ENCODE results near the gene NAPSA.

NAPSA gene

DNA sequence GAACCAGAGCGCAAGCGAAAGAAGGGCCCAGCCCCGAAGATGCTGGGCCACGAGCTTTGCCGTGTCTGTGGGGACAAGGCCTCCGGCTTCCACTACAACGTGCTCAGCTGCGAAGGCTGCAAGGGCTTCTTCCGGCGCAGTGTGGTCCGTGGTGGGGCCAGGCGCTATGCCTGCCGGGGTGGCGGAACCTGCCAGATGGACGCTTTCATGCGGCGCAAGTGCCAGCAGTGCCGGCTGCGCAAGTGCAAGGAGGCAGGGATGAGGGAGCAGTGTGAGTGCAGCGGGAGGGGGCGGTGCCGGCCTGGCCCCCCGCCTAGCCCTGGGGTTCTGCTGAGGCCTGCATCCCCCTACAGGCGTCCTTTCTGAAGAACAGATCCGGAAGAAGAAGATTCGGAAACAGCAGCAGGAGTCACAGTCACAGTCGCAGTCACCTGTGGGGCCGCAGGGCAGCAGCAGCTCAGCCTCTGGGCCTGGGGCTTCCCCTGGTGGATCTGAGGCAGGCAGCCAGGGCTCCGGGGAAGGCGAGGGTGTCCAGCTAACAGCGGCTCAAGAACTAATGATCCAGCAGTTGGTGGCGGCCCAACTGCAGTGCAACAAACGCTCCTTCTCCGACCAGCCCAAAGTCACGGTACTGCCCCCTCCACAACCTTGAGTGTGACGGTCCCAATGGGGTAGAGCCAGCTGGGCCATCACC lies 12.9 kb upstream of the NAPSA start:
- no peaks in the 10 kb centered on the region for H3K27me3 ChIP-seq (replicated peaks; ENCODE audit: control insufficient read depth, insufficient read depth, low read length, poor library complexity, severe bottlenecking)
- H3K36me3 ChIP-seq (ENCODE audit: control insufficient read depth, insufficient read depth, low read length) = peaks cover 58% of the 10 kb centered on the region
- no peak overlapping the region for H3K4me3 ChIP-seq (ENCODE audit: insufficient read depth, low read depth, low read length, poor library complexity, severe bottlenecking)
- H3K9me3 ChIP-seq (ENCODE audit: control insufficient read depth, low read length) = no peaks in the 10 kb centered on the region
- no peak for DNase-seq
- H3K27ac ChIP-seq (ENCODE audit: insufficient read depth, low read length, poor library complexity, severe bottlenecking) = no peak overlapping the region
- no peaks in the 10 kb centered on the region for H3K4me1 ChIP-seq (ENCODE audit: control insufficient read depth, insufficient read depth, low read length, poor library complexity, severe bottlenecking)

DNA sequence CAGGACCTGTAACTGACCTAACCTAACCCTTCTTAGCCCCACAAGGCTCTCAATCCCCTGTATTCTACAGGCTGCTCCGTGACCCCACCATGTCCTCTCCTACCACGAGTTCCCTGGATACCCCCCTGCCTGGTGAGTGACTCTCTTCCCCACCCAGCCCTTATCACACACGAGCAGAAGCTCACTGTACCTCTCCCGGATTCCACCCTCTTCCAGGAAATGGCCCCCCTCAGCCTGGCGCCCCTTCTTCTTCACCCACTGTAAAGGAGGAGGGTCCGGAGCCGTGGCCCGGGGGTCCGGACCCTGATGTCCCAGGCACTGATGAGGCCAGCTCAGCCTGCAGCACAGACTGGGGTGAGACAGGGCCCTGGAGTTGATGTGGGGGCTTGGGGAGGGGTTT lies 12.1 kb upstream of the NAPSA start:
- H3K36me3 ChIP-seq (ENCODE audit: control insufficient read depth, insufficient read depth, low read length) = peaks cover 53% of the 10 kb centered on the region
- H3K4me3 ChIP-seq (ENCODE audit: insufficient read depth, low read depth, low read length, poor library complexity, severe bottlenecking) = no peak overlapping the region
- H3K9me3 ChIP-seq (ENCODE audit: control insufficient read depth, low read length) = no peaks in the 10 kb centered on the region
- no peaks in the 10 kb centered on the region for H3K27me3 ChIP-seq (replicated peaks; ENCODE audit: control insufficient read depth, insufficient read depth, low read length, poor library complexity, severe bottlenecking)
- no peaks in the 10 kb centered on the region for H3K4me1 ChIP-seq (ENCODE audit: control insufficient read depth, insufficient read depth, low read length, poor library complexity, severe bottlenecking)
- H3K27ac ChIP-seq (ENCODE audit: insufficient read depth, low read length, poor library complexity, severe bottlenecking) = no peak overlapping the region
- no peak for DNase-seq

DNA sequence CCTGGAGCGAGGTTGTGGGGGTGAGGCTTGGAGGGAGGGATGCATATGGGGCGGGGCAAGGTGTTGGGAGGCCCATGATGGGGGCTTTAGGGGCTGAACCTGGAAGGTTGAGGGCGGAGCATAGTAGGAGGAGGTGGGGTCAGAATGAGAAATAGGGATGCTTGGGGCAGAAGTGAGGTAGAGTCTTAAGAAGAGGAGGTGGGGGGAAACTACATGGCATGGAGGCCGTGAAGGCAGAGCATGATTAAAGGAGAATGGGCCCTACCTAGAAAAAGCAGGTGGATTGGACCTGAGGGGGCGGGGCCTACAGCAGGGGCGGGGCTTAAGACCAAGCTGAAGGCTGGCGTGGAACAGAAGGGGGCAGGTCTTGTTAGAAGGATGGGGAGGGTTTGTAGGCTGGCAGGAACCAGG lies 11.6 kb upstream of the NAPSA start:
- H3K36me3 ChIP-seq (ENCODE audit: control insufficient read depth, insufficient read depth, low read length) = peaks cover 49% of the 10 kb centered on the region
- no peaks in the 10 kb centered on the region for H3K27me3 ChIP-seq (replicated peaks; ENCODE audit: control insufficient read depth, insufficient read depth, low read length, poor library complexity, severe bottlenecking)
- no peaks in the 10 kb centered on the region for H3K9me3 ChIP-seq (ENCODE audit: control insufficient read depth, low read length)
- H3K4me3 ChIP-seq (ENCODE audit: insufficient read depth, low read depth, low read length, poor library complexity, severe bottlenecking) = no peak overlapping the region
- peak; percentile 44 to 58 (median 55) for DNase-seq
- H3K4me1 ChIP-seq (ENCODE audit: control insufficient read depth, insufficient read depth, low read length, poor library complexity, severe bottlenecking) = no peaks in the 10 kb centered on the region
- H3K27ac ChIP-seq (ENCODE audit: insufficient read depth, low read length, poor library complexity, severe bottlenecking) = peak overlapping the region; percentile 99

- peak; percentile 89 to 92 (median 90) for DNase-seq
- H3K4me1 ChIP-seq (ENCODE audit: control insufficient read depth, insufficient read depth, low read length, poor library complexity, severe bottlenecking) = no peaks in the 10 kb centered on the region
- peak within 1 kb of the TSS; percentile 92 for H3K4me3 ChIP-seq (ENCODE audit: insufficient read depth, low read depth, low read length, poor library complexity, severe bottlenecking)
- H3K9me3 ChIP-seq (ENCODE audit: control insufficient read depth, low read length) = no peaks in the 10 kb centered on the region
- H3K27ac ChIP-seq (ENCODE audit: insufficient read depth, low read length, poor library complexity, severe bottlenecking) = peak within 1 kb of the TSS; percentile 99
- peaks cover 42% of the 10 kb centered on the region for H3K36me3 ChIP-seq (ENCODE audit: control insufficient read depth, insufficient read depth, low read length)
- H3K27me3 ChIP-seq (replicated peaks; ENCODE audit: control insufficient read depth, insufficient read depth, low read length, poor library complexity, severe bottlenecking) = no peaks in the 10 kb centered on the region
These were observed 11.0 kb upstream of the NAPSA start, which contains the start of gene NR1H2 for GRCh38 chr19:50376166-50377050. TSS of gene NR1H2 (plus strand) at chr19:50376457. CDS start at chr19:50377606, 1,149 bp downstream.

- no peak for DNase-seq
- no peaks in the 10 kb centered on the region for H3K36me3 ChIP-seq (ENCODE audit: control insufficient read depth, insufficient read depth, low read length)
- no peaks in the 10 kb centered on the region for H3K27me3 ChIP-seq (replicated peaks; ENCODE audit: control insufficient read depth, insufficient read depth, low read length, poor library complexity, severe bottlenecking)
- no peak overlapping the region for H3K4me3 ChIP-seq (ENCODE audit: insufficient read depth, low read depth, low read length, poor library complexity, severe bottlenecking)
- H3K27ac ChIP-seq (ENCODE audit: insufficient read depth, low read length, poor library complexity, severe bottlenecking) = no peak overlapping the region
- H3K9me3 ChIP-seq (ENCODE audit: control insufficient read depth, low read length) = no peaks in the 10 kb centered on the region
- peaks cover 8% of the 10 kb centered on the region for H3K4me1 ChIP-seq (ENCODE audit: control insufficient read depth, insufficient read depth, low read length, poor library complexity, severe bottlenecking)
These were observed 6.6 kb upstream of the NAPSA start for GRCh38 chr19:50371914-50372475.

DNA sequence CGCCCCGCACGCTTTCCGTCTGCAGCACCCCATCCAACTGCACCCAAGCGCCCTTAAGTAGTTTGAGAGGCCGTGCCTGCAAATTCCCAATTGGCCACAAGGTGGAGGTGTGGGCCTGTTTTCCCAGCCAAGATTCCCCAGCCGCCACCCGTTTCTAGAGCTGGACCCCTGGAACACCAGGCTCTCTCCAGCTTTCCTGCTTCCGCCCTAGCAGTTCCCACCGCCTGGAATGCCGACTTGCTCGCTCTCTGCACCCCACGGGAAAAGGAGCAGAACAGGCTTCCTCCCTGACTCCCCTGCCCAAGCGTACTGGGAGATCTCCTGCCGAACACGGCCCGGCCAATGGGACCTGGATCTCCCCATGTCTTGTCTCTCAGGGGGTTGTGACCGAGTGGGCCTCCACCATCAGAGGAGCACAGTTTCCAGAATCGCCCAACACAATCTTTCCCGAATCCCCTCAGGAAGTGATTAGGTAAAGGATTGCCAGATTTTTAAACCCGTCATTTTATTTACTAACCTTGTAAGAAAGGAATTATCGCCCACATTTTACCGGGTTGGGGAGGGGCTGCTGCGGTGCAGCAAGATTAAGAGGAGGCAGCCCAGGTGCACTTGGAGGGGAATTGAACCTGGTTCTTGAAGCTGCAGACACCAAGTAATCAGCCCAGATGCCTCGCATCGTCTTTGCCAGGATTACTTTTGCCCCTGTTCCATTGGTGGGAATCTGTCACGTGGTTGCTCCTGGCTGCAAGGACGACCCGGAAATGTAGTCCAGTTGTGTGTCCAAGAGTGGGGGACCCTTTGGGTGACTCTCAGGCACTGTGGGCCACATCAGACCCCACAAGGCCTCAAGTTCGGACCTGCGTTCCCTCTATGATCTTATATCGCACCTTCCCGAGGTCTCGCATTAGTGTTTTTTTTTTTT lies 3.5 kb upstream of the NAPSA start:
- DNase-seq = peak; percentile 51 to 77 (median 55)
- Histone ChIP-seq H3K4me3 (ENCODE audit: insufficient read depth, low read depth, low read length, poor library complexity, severe bottlenecking) (peak overlapping the region; percentile 68), H3K27me3 (replicated peaks; ENCODE audit: control insufficient read depth, insufficient read depth, low read length, poor library complexity, severe bottlenecking) (no peaks in the 10 kb centered on the region), H3K9me3 (ENCODE audit: control insufficient read depth, low read length) (no peaks in the 10 kb centered on the region), H3K36me3 (ENCODE audit: control insufficient read depth, insufficient read depth, low read length) (no peaks in the 10 kb centered on the region), H3K27ac (ENCODE audit: insufficient read depth, low read length, poor library complexity, severe bottlenecking) (peak overlapping the region; percentile 58), H3K4me1 (ENCODE audit: control insufficient read depth, insufficient read depth, low read length, poor library complexity, severe bottlenecking) (peaks cover 10% of the 10 kb centered on the region)

DNA sequence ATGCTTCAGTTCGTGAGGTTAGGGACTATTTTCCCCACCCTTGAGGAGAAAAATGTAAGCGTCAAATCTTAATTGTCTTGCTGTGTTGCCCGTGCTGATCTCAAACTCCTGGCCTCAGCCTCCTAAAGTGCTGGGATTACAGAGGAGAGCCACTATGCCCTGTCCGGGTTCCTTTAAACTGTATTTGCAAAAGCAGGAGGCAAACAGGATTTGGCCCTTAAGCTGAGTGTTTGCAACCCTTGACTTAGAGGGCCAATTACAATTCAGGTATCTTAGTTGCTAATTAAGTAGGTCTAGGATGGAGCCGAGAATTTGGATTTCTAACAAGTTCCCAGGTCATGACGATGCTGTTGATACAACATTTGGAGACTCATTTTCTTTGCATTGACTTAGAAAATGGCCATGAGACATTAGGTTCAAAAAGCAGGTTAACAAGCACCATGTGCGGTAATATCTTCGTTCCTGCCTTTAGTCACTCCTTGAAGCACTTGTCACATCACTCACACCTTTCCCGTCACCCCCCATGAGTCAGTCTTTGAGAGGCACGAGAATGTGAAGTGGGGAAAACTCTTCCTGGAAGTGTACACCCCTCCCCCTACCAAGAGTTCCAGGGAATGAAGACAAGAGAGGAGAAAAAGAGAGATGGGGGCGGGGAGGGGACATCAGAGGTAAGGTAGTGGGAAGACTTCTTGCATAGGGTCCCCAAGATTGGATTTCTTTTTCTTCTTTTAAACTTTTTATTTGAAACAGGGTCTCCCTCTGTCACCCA lies 2.6 kb downstream of the NAPSA start:
- no peak overlapping the region for H3K27ac ChIP-seq (ENCODE audit: insufficient read depth, low read length, poor library complexity, severe bottlenecking)
- no peak overlapping the region for H3K4me3 ChIP-seq (ENCODE audit: insufficient read depth, low read depth, low read length, poor library complexity, severe bottlenecking)
- H3K4me1 ChIP-seq (ENCODE audit: control insufficient read depth, insufficient read depth, low read length, poor library complexity, severe bottlenecking) = peaks cover 5% of the 10 kb centered on the region
- no peaks in the 10 kb centered on the region for H3K36me3 ChIP-seq (ENCODE audit: control insufficient read depth, insufficient read depth, low read length)
- no peak for DNase-seq
- no peaks in the 10 kb centered on the region for H3K9me3 ChIP-seq (ENCODE audit: control insufficient read depth, low read length)
- H3K27me3 ChIP-seq (replicated peaks; ENCODE audit: control insufficient read depth, insufficient read depth, low read length, poor library complexity, severe bottlenecking) = no peaks in the 10 kb centered on the region

- Histone ChIP-seq H3K27me3 (replicated peaks; ENCODE audit: control insufficient read depth, insufficient read depth, low read length, poor library complexity, severe bottlenecking) (no peaks in the 10 kb centered on the region), H3K36me3 (ENCODE audit: control insufficient read depth, insufficient read depth, low read length) (no peaks in the 10 kb centered on the region), H3K9me3 (ENCODE audit: control insufficient read depth, low read length) (no peaks in the 10 kb centered on the region), H3K4me3 (ENCODE audit: insufficient read depth, low read depth, low read length, poor library complexity, severe bottlenecking) (no peak overlapping the region), H3K27ac (ENCODE audit: insufficient read depth, low read length, poor library complexity, severe bottlenecking) (no peak overlapping the region), H3K4me1 (ENCODE audit: control insufficient read depth, insufficient read depth, low read length, poor library complexity, severe bottlenecking) (peaks cover 10% of the 10 kb centered on the region)
- no peak for DNase-seq
These were observed 3.4 kb downstream of the NAPSA start for GRCh38 chr19:50362030-50362412.
